G401 (cell line): ENCODE data around the gene SLC26A4. TPM values are rescaled to one million over a fixed set of nuclear protein-coding genes. Genes with fewer than 3 reads are reported as not detected.
A peak's percentile ranks its signal among the peaks of the same experiment; 100 is the strongest.

Experiments
- DNase-seq: peaks from one replicate; pipeline ENCODE4 v3.0.0-alpha.2; 2015; ENCODE audit warnings: low spot score
- in situ Hi-C: cut with HindIII; loops from 2 replicates; pipeline ENCODE4 v1.10.0; 2016; ENCODE audit warnings: low sequenced_read_pairs, mixed read lengths
- total RNA-seq: library from RNA; depleted of rRNA; stranded (reverse); fragments of >200 nt; shearing (Covaris generic); gene quantifications from 2 replicates; pipeline ENCODE4 v1.2.3, GENCODE V29; 2014

Gene SLC26A4
- total RNA-seq, 1 experiment from 2014 or later = 0.03 TPM

GRCh38 chr7:107690611-107691010, 30.0 kb downstream of the SLC26A4 start:
- DNase-seq = no peak
- in situ Hi-C loops = no loop called here

- no peak for DNase-seq
Measured at GRCh38 chr7:107691716-107692115, 31.1 kb downstream of the SLC26A4 start.

GRCh38 chr7:107692501-107692900, 31.9 kb downstream of the SLC26A4 start:
- DNase-seq = no peak
- in situ Hi-C loops = no loop called here

More at GRCh38 chr7:107691716-107692115, 31.1 kb downstream of the SLC26A4 start:
- in situ Hi-C loops = no loop called here

- in situ Hi-C loops = no loop called here
Measured at GRCh38 chr7:107693396-107693795, 32.8 kb downstream of the SLC26A4 start.

DNA sequence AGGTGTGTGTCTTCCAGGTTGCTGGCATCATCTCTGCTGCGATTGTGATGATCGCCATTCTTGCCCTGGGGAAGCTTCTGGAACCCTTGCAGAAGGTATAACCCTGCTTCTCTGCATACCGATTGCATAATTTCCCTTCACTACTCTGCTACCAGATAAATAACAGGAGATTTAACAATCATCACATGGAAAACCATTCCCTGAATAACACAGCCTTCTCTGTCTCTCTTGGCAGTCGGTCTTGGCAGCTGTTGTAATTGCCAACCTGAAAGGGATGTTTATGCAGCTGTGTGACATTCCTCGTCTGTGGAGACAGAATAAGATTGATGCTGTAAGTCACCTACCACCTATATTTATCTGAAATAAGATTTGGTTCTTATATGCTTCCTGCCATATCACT, 33.8 kb downstream of the SLC26A4 start:
- in situ Hi-C loops = no loop called here
- DNase-seq = no peak

More at GRCh38 chr7:107693396-107693795, 32.8 kb downstream of the SLC26A4 start:
- no peak for DNase-seq

DNA sequence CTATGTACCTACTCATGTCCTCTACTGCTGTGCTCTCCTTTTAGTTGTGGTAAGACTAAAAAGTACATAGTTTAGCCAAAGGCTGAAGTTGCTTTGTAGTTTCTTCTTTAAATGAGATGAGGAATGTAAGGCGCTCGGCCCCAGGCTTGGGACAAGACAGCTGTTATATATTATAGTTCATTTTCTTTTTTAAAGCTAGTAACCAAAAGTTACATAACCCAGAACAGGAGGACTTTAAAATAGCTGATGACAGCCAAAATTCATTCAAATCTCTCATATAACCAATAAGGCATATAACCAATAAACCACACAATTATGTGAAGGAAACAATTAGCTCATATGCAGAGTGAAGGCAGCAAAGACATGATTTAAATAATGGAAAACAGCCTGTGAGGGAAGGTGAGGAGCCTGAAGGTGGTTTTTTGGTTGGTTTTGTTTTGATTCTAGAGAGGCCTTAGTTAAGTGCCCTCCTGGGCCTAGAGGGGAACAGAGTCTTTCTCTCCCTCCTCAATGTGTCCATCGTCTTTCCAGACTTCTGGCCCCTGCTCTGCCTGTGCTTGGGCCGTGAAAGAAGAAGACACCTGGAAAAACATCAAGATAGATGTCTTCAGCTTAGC, 35.8 kb downstream of the SLC26A4 start:
- in situ Hi-C loops = no loop called here
- no peak for DNase-seq

- in situ Hi-C loops = no loop called here
Measured at GRCh38 chr7:107697321-107698049, 36.9 kb downstream of the SLC26A4 start.

GRCh38 chr7:107700570-107700969, 39.9 kb downstream of the SLC26A4 start:
- no peak for DNase-seq
- in situ Hi-C loops = no loop called here

More at GRCh38 chr7:107697321-107698049, 36.9 kb downstream of the SLC26A4 start:
- DNase-seq = peak; percentile 64

GRCh38 chr7:107701191-107701590, 40.6 kb downstream of the SLC26A4 start:
- in situ Hi-C loops = no loop called here
- DNase-seq = no peak

- DNase-seq = no peak
- in situ Hi-C loops = no loop called here
Measured at GRCh38 chr7:107703219-107703618, 42.6 kb downstream of the SLC26A4 start.

DNA sequence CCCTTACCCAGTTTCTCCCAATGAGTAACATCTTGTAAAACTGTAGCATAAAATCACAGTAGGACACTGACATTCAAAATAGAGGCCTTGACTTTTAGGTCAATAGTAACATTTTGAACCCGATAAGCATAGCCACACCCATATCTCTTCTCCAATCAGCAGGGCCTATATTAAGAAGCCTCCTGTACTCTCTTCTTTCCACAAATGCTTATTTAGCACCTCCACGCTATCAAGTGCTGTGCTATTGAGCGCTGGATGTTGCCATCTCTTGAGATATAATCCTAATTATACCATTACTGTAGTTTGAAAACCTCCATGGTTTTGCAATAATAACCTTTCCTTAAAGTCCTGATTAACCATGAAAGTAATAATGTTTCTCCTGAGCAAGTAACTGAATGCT, 43.2 kb downstream of the SLC26A4 start:
- no peak for DNase-seq
- in situ Hi-C loops = no loop called here

GRCh38 chr7:107708956-107709355, 48.3 kb downstream of the SLC26A4 start:
- no peak for DNase-seq
- in situ Hi-C loops = no loop called here

DNA sequence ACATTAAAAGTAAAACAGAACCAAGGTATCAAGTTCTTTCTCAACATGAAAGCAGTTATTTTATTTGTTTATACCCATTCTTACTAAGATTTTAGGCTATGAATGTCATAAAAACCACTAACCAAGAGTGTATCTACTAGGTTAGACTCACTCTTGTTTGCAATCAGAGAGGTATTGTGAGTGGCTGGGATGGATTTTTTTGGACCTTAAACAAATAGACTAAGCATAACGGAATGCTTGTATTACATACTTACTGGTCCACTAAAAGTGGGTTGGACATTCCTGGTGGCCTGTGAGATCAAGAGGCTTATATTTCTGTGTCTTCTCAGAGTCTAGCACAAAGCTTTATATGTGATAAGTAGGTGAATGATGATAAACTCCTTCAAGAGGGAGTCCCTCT, 50.7 kb downstream of the SLC26A4 start:
- no peak for DNase-seq
- in situ Hi-C loops = no loop called here

DNA sequence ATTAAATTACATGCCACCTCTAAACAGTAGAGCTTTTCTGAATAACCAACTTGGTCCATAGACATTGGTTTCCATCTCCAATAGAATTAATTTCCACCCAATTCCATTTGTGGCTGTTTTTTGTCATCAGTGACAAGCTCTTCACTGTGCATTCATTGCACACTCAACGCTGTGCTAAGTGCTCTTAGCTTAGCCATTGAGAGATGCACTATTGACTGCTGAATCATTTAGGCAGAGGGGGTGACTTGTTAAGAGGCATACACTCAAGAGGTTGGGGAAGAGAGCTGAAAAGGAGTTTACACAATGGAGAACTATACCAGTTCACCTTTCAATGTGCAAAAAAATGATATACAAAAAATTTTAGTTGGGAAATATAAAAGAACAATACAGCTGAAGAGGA, 51.4 kb downstream of the SLC26A4 start:
- in situ Hi-C loops = no loop called here
- no peak for DNase-seq

DNA sequence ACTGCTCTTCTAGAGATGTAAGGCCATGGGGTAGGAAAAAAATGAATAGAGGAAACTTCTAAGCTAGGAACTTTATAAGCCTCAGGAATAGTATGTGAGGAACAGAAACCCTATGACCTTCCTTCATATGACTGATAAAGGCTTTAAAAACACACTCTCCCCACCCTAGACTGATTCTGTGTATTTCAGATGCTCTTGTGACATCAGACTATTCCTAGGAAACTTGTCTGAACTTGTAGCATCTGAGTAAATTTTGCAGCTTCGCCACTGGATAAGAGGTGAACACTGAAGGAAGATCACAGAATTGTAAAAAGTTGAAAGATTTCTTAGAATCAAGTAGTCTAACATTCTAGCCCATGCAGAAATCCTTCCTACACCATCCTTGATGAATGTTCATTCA, 52.3 kb downstream of the SLC26A4 start:
- DNase-seq = no peak
- in situ Hi-C loops = no loop called here

GRCh38 chr7:107715531-107715930, 54.9 kb downstream of the SLC26A4 start:
- in situ Hi-C loops = no loop called here
- no peak for DNase-seq

- no peak for DNase-seq
- in situ Hi-C loops = no loop called here
Measured at GRCh38 chr7:107718456-107719193, 58.0 kb downstream of the SLC26A4 start.

DNA sequence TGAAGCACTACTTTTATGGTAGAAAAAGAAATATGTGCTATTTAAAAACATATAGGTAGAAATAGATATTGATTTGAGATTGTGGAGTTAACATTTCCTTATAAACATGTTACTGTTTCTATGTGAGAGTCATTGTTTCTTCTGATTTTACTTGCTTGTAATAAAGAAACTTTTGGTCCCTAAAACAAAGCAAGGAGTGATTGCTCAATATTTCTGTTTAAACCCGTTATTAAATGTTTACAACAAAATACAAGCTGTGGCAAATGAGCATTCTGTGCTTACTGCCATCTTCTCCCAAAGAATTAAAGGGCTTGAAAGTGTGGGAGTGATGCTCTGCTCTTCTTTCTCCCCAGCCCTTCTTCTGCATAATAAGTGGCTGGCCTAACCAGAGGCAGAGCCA, 60.7 kb downstream of the SLC26A4 start:
- DNase-seq = no peak
- in situ Hi-C loops = no loop called here

GRCh38 chr7:107723255-107723654, 62.6 kb downstream of the SLC26A4 start:
- DNase-seq = no peak
- in situ Hi-C loops = no loop called here

- in situ Hi-C loops = no loop called here
- peak; percentile 82 for DNase-seq
Measured at GRCh38 chr7:107725138-107725740, 64.6 kb downstream of the SLC26A4 start.
